ENCODE measurements around the gene TMEM254.

TMEM254 gene

DNA sequence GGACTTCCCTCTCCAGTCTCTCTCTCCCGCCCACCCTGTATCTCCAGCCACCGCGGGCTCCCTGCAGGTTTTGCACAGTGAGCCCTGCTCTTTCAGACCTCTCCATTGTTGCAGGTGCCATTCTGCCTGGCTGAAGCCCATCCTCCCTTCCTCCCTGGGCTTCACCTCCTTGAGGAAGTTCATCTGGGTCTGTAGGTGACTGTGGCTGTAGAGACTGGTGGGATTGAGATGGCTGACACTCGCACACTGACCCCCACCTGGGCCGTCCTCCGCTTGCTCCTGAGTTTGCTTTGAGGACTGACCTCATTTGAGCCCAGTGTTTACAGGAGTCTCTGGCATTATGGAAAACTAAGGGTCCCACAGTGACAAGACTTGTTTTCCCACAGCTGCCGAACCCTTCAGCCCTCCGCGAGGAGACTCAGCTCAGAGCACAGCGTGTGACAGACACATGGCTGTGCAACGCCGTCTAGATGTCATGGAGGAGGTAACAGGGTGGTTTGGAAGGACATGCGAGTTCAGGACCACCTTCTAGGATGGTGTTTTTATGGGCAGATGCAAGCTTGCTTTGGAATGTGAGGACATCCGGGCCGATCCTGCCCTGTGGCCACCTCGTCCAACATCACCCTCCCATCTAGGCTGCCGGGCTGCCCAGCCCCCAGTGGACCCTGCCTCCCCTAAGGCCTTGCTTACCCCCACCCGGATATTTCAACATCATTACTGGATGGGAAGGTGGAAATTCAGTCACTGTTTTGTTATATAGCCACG is 63.4 kb downstream of the TMEM254 start:
- Histone ChIP-seq H3K9ac (ENCODE audit: low read length) (no peak overlapping the region), H3K4me3 (ENCODE audit: low read length) (no peak overlapping the region), H2AFZ (ENCODE audit: low read depth, low read length) (no peak overlapping the region), H3K36me3 (replicated peaks; ENCODE audit: low read depth, low read length) (no peaks in the 10 kb centered on the region), H3K79me2 (ENCODE audit: low read length) (no peaks in the 10 kb centered on the region), H3K4me2 (ENCODE audit: low read length) (no peak overlapping the region), H3K4me1 (ENCODE audit: low read length) (peaks cover 13% of the 10 kb centered on the region), H3K9me3 (ENCODE audit: insufficient read depth, low read length) (no peaks in the 10 kb centered on the region), H3K27ac (ENCODE audit: low read length) (no peak overlapping the region), H3K27me3 (ENCODE audit: low read depth, low read length) (no peaks in the 10 kb centered on the region), H4K20me1 (ENCODE audit: insufficient read depth, low read length) (0 out of 2 replicates have a peak, but pooled peaks cover 2% of the 10 kb centered on the region)
- TF ChIP-seq EZH2phosphoT487 (IDR thresholded peaks at IDR 0.05; ENCODE audit: low read depth) (no peak), CTCF (IDR thresholded peaks at IDR 0.05; ENCODE audit: low read depth, low read length) (no peak)
